Fibroblast of lung (primary cell): ENCODE results near the gene EFHC1. TPM values are rescaled to one million over a fixed set of nuclear protein-coding genes. Genes with fewer than 3 reads are reported as not detected.
"Not testable (repeated sequence)": the region's sequence is repeated elsewhere in the genome, so short reads cannot be mapped to it uniquely, and the experiment has no call there.

ENCODE experiments used
- DNase-seq, 2 donors: peaks; one replicate each; pipeline versions ENCODE4 v3.0.0 to v3.0.0-alpha.2; 2010; ENCODE audit warnings: low read depth in 2 of 2
- H2AFZ ChIP-seq: 2 replicates; pipeline ENCODE4 v1.5.1; 2012; ENCODE audit warnings: low read length, control low read depth, inconsistent platforms
- H3K27ac ChIP-seq: 2 replicates; pipeline ENCODE4 v1.5.1; 2011; ENCODE audit warnings: low read length, control low read depth; ENCODE audit not compliant: insufficient read depth
- H3K27me3 ChIP-seq: 2 replicates; pipeline ENCODE4 v1.5.1; 2011; ENCODE audit warnings: mild to moderate bottlenecking, low read length; ENCODE audit not compliant: control insufficient read depth, insufficient read depth
- H3K36me3 ChIP-seq: 2 replicates; pipeline ENCODE4 v1.5.1; 2011; ENCODE audit warnings: low read length; ENCODE audit not compliant: control insufficient read depth, insufficient read depth
- H3K4me1 ChIP-seq: 2 replicates; pipeline ENCODE4 v1.5.1; 2011; ENCODE audit warnings: low read length; ENCODE audit not compliant: control insufficient read depth, insufficient read depth; ENCODE audit errors: extremely low read depth
- H3K4me2 ChIP-seq: 2 replicates; pipeline ENCODE4 v1.5.1; 2011; ENCODE audit warnings: low read length, control low read depth; ENCODE audit not compliant: insufficient read depth; ENCODE audit errors: extremely low read depth
- H3K4me3 ChIP-seq, 4 experiments: fragments of 200-600 bp in 1 of 4; sonication (generic) in 1 of 4; replicated peaks in 1 of 4; 2 replicates each; pipeline ENCODE4 v1.5.1; 2011 to 2016; ENCODE audit warnings: low read length in 4 of 4, low read depth in 3 of 4, mild to moderate bottlenecking in 3 of 4, control low read depth in 2 of 4, inconsistent platforms in 1 of 4, mixed read lengths in 1 of 4; ENCODE audit not compliant: insufficient read depth in 1 of 4; ENCODE audit errors: control extremely low read depth in 1 of 4
- H3K79me2 ChIP-seq: 2 replicates; pipeline ENCODE4 v1.5.1; 2012; ENCODE audit warnings: mild to moderate bottlenecking, low read length, inconsistent platforms; ENCODE audit not compliant: control insufficient read depth, insufficient read depth
- H3K9ac ChIP-seq: 2 replicates; pipeline ENCODE4 v1.5.1; 2011; ENCODE audit warnings: mild to moderate bottlenecking, low read length, control low read depth; ENCODE audit not compliant: insufficient read depth
- H3K9me3 ChIP-seq: 2 replicates; pipeline ENCODE4 v1.5.1; 2012; ENCODE audit warnings: low read depth, low read length; ENCODE audit not compliant: control insufficient read depth, insufficient read depth
- H4K20me1 ChIP-seq: 2 replicates; pipeline ENCODE4 v1.5.1; 2011; ENCODE audit warnings: low read length; ENCODE audit not compliant: control insufficient read depth, insufficient read depth; ENCODE audit errors: extremely low read depth
- EZH2 ChIP-seq: IDR thresholded peaks from 2 replicates; pipeline ENCODE4 v1.5.1; 2012; ENCODE audit warnings: low read length, control low read depth, mild to moderate bottlenecking; ENCODE audit errors: missing control alignments
- polyA plus RNA-seq, 2 donors: library from polyadenylated mRNA; depleted of rRNA in 1 of 2; stranded (reverse) in 1 of 2; unstranded in 1 of 2; fragments of >200 nt; gene quantifications; 2 replicates each; pipeline ENCODE4 v1.2.1, GENCODE V29; 2011 to 2012; ENCODE audit warnings: missing spikeins in 1 of 2
- total RNA-seq: library from RNA; depleted of rRNA; stranded (reverse); fragments of >200 nt; gene quantifications from 2 replicates; pipeline ENCODE4 v1.2.1, GENCODE V29; 2014
- TF ChIP-seq, protein P1 (sequence below), 2 donors: IDR thresholded peaks in 1 of 2; conservative IDR thresholded peaks in 1 of 2; 1 replicate in 1 of 2; 2 replicates in 1 of 2; pipeline ENCODE4 v1.5.1; 2011 to 2012; ENCODE audit warnings: low read length in 2 of 2, control low read depth in 1 of 2, inconsistent platforms in 1 of 2, low read depth in 1 of 2, mild to moderate bottlenecking in 1 of 2

EFHC1 gene
- total and polyA plus RNA-seq, 2 donors (not counting 1 experiment from before 2014, with no cell fraction given) = 29.4 to 32.9 TPM

GRCh38 chr6:52423971-52424381 is 3.8 kb downstream of the EFHC1 start:
- H4K20me1 ChIP-seq = no peaks in the 10 kb centered on the region
- H3K4me1 ChIP-seq = peaks cover 11% of the 10 kb centered on the region
- H3K27ac ChIP-seq = peak overlapping the region; percentile 71
- peak; percentile 88 to 97 for DNase-seq
- H3K36me3 ChIP-seq = no peaks in the 10 kb centered on the region
- TF ChIP-seq, protein P1, sequence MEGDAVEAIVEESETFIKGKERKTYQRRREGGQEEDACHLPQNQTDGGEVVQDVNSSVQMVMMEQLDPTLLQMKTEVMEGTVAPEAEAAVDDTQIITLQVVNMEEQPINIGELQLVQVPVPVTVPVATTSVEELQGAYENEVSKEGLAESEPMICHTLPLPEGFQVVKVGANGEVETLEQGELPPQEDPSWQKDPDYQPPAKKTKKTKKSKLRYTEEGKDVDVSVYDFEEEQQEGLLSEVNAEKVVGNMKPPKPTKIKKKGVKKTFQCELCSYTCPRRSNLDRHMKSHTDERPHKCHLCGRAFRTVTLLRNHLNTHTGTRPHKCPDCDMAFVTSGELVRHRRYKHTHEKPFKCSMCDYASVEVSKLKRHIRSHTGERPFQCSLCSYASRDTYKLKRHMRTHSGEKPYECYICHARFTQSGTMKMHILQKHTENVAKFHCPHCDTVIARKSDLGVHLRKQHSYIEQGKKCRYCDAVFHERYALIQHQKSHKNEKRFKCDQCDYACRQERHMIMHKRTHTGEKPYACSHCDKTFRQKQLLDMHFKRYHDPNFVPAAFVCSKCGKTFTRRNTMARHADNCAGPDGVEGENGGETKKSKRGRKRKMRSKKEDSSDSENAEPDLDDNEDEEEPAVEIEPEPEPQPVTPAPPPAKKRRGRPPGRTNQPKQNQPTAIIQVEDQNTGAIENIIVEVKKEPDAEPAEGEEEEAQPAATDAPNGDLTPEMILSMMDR (conservative IDR thresholded peaks at IDR 0.05 in 1 of 2, IDR thresholded peaks at IDR 0.05 in 1 of 2; ENCODE audit: low read depth in 1 of 2, low read length in 2 of 2) = no peak
- no peak for TF ChIP-seq EZH2
- H2AFZ ChIP-seq = no peak overlapping the region
- H3K79me2 ChIP-seq = peaks cover 9% of the 10 kb centered on the region
- H3K4me3 ChIP-seq = no peak overlapping the region
- H3K9me3 ChIP-seq = no peaks in the 10 kb centered on the region
- peak overlapping the region; percentile 67 for H3K4me2 ChIP-seq
- no peaks in the 10 kb centered on the region for H3K27me3 ChIP-seq
- no peak overlapping the region for H3K9ac ChIP-seq

- peaks cover 9% of the 10 kb centered on the region for H3K79me2 ChIP-seq
- peak overlapping the region; percentile 71 for H3K27ac ChIP-seq
- peak overlapping the region; percentile 67 for H3K4me2 ChIP-seq
- H4K20me1 ChIP-seq = no peaks in the 10 kb centered on the region
- no peaks in the 10 kb centered on the region for H3K9me3 ChIP-seq
- no peak for TF ChIP-seq EZH2
- TF ChIP-seq, protein P1 (conservative IDR thresholded peaks at IDR 0.05 in 1 of 2, IDR thresholded peaks at IDR 0.05 in 1 of 2; ENCODE audit: low read depth in 1 of 2, low read length in 2 of 2) = no peak
- H3K4me3 ChIP-seq = no peak overlapping the region
- H3K4me1 ChIP-seq = peaks cover 11% of the 10 kb centered on the region
- H3K9ac ChIP-seq = no peak overlapping the region
- no peak overlapping the region for H2AFZ ChIP-seq
- H3K27me3 ChIP-seq = no peaks in the 10 kb centered on the region
- DNase-seq = no peak
- H3K36me3 ChIP-seq = no peaks in the 10 kb centered on the region
Observed at GRCh38 chr6:52424513-52424912, 4.4 kb downstream of the EFHC1 start.

DNA sequence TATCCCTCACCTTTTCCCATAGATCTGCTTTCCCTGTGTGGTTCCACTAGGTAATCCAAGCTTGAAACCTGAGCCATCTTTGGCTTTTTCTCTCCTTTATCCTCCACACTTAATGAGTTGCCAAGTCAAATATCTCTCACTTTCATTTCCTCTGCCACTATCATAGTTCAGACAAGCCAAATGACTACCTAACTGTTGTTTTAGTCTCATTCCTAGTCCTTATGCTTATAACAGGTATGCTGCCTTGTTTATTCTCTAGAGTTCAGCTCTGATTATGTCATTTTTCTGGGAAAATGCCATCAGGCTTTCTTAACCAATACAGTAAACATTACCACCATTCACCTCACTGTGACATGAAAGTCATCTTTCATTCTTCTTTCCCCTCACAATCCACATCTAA is 6.5 kb downstream of the EFHC1 start:
- DNase-seq = peak in 1 of 2 donors; percentile 50
- no peaks in the 10 kb centered on the region for H3K36me3 ChIP-seq
- H3K4me2 ChIP-seq = no peak overlapping the region
- H3K27me3 ChIP-seq = no peaks in the 10 kb centered on the region
- peaks cover 11% of the 10 kb centered on the region for H3K4me1 ChIP-seq
- peaks cover 4% of the 10 kb centered on the region for H3K79me2 ChIP-seq
- no peak overlapping the region for H3K27ac ChIP-seq
- no peak overlapping the region for H3K4me3 ChIP-seq
- TF ChIP-seq, protein P1 (conservative IDR thresholded peaks at IDR 0.05 in 1 of 2, IDR thresholded peaks at IDR 0.05 in 1 of 2; ENCODE audit: low read depth in 1 of 2, low read length in 2 of 2) = no peak
- TF ChIP-seq EZH2 = no peak
- H3K9ac ChIP-seq = no peak overlapping the region
- H3K9me3 ChIP-seq = no peaks in the 10 kb centered on the region
- H4K20me1 ChIP-seq = no peaks in the 10 kb centered on the region
- H2AFZ ChIP-seq = no peak overlapping the region

GRCh38 chr6:52433294-52433693 is 13.2 kb downstream of the EFHC1 start:
- H3K4me3 ChIP-seq, H3K36me3 ChIP-seq, H3K27me3 ChIP-seq, H3K79me2 ChIP-seq, DNase-seq, H3K4me2 ChIP-seq, H3K4me1 ChIP-seq, H3K9me3 ChIP-seq, H2AFZ ChIP-seq, H3K27ac ChIP-seq, H4K20me1 ChIP-seq, H3K9ac ChIP-seq: not testable (repeated sequence)
